HepG2 (cell line): ENCODE results near the gene RGCC. TPM values are rescaled to one million over a fixed set of nuclear protein-coding genes. Genes with fewer than 3 reads are reported as not detected.

ENCODE experiments used
- ATAC-seq: fragments of 200-7000 bp; cut with Tn5 transposase; 3 replicates; pipeline ENCODE4 v1.9.1; 2020; ENCODE audit warnings: mild to moderate bottlenecking, moderate library complexity
- BruUV-seq: library from RNA; stranded (reverse); fragments of 400-500 nt; replicated peaks from 2 replicates; lab custom pipeline; 2021; lab: Mats Ljungman, UMichigan
- CTCF ChIA-PET: fragments of 300-600 bp; formaldehyde crosslinking; extraction: SDS; loops from one replicate; lab custom pipeline; 2021; ENCODE audit warnings: low total read pairs, inconsistent platforms, low intra/inter-chr PET ratio; lab: Yijun Ruan, JAX
- POLR2A ChIA-PET: fragments of 350-600 bp; sonication (Branson Sonifier 250); formaldehyde crosslinking; loops from one replicate; lab custom pipeline; 2020; ENCODE audit warnings: antibody characterized with exemption, inconsistent platforms; lab: Yijun Ruan, JAX
- DNase-seq: peaks from one replicate; pipeline ENCODE4 v3.0.0-alpha.2; 2015; ENCODE audit warnings: low spot score
- FAIRE-seq: peaks from 3 replicates; lab custom pipeline; 2011; peaks lifted over from hg19 to GRCh38; lab: Jason Lieb, UNC
- H2AFZ ChIP-seq: one replicate; pipeline ENCODE4 v1.6.1; 2011; ENCODE audit warnings: low read length, inconsistent platforms
- H3K27ac ChIP-seq: fragments of 300-600 bp; 3 replicates; pipeline ENCODE4 v1.8.0; 2011; ENCODE audit warnings: mixed run types, mild to moderate bottlenecking, mixed read lengths, low read length, inconsistent platforms; ENCODE audit not compliant: insufficient read depth; ENCODE audit errors: extremely low read length
- H3K27me3 ChIP-seq, 2 experiments: fragments of 200-600 bp in 1 of 2; 2 replicates in 1 of 2; 3 replicates in 1 of 2; pipeline versions ENCODE4 v1.6.0 to v1.8.0; 2011; ENCODE audit warnings: low read length in 2 of 2, mild to moderate bottlenecking in 2 of 2, moderate library complexity in 2 of 2, inconsistent platforms in 1 of 2; ENCODE audit not compliant: insufficient read depth in 2 of 2, control insufficient read depth in 1 of 2
- H3K36me3 ChIP-seq, 2 experiments: fragments of 200-600 bp in 1 of 2; replicated peaks in 1 of 2; 2 replicates in 1 of 2; 3 replicates in 1 of 2; pipeline versions ENCODE4 v1.5.1 to v1.8.0; 2011; ENCODE audit warnings: low read length in 2 of 2, inconsistent platforms in 1 of 2; ENCODE audit not compliant: insufficient read depth in 2 of 2, control insufficient read depth in 1 of 2
- H3K4me1 ChIP-seq: 2 replicates; pipeline ENCODE4 v1.5.1; 2012; ENCODE audit warnings: low read length, inconsistent platforms; ENCODE audit not compliant: insufficient read depth
- H3K4me2 ChIP-seq: 2 replicates; pipeline ENCODE4 v1.6.0; 2011; ENCODE audit warnings: low read depth, low read length, inconsistent platforms
- H3K4me3 ChIP-seq, 3 experiments: fragments of 200-600 bp in 1 of 3; sonication (generic), shearing (Covaris generic) in 1 of 3; replicated peaks in 1 of 3; 2 replicates each; pipeline ENCODE4 v1.5.1; 2011 to 2016; ENCODE audit warnings: low read length in 3 of 3, inconsistent platforms in 2 of 3, low read depth in 2 of 3, mild to moderate bottlenecking in 2 of 3, control low read depth in 1 of 3, mixed read lengths in 1 of 3; ENCODE audit not compliant: insufficient read depth in 1 of 3
- H3K79me2 ChIP-seq: one replicate; pipeline ENCODE4 v1.6.1; 2011; ENCODE audit warnings: low read length, inconsistent platforms; ENCODE audit not compliant: insufficient read depth
- H3K9ac ChIP-seq: 2 replicates; pipeline ENCODE4 v1.6.0; 2011; ENCODE audit warnings: mild to moderate bottlenecking, low read depth, low read length, inconsistent platforms; ENCODE audit not compliant: insufficient read depth
- H3K9me3 ChIP-seq: 2 replicates; pipeline ENCODE4 v1.5.1; 2012; ENCODE audit warnings: mild to moderate bottlenecking, low read length
- H4K20me1 ChIP-seq: 2 replicates; pipeline ENCODE4 v1.6.0; 2011; ENCODE audit warnings: inconsistent platforms, mild to moderate bottlenecking, low read length, moderate library complexity; ENCODE audit not compliant: insufficient read depth
- CBX1 ChIP-seq: IDR thresholded peaks from one replicate; pipeline ENCODE4 v1.6.1; 2016; ENCODE audit warnings: antibody characterized with exemption, low read depth
- MAFF ChIP-seq: IDR thresholded peaks from 2 replicates; pipeline ENCODE4 v1.6.1; 2011; ENCODE audit warnings: low read depth, low read length, improper control_type of control experiment
- MAFK ChIP-seq, 2 experiments: IDR thresholded peaks in 1 of 2; conservative IDR thresholded peaks in 1 of 2; 2 replicates each; pipeline ENCODE4 v1.6.1; 2011; ENCODE audit warnings: improper control_type of control experiment in 2 of 2, low read length in 2 of 2
- RNF219 ChIP-seq: sonication (generic); formaldehyde crosslinking; IDR thresholded peaks from 2 replicates; pipeline ENCODE4 v1.5.0; 2020; ENCODE audit warnings: mild to moderate bottlenecking, missing genetic modification reagents
- TFDP2 ChIP-seq: sonication (generic); formaldehyde crosslinking; IDR thresholded peaks from 2 replicates; pipeline ENCODE4 v1.4.0; 2020; ENCODE audit warnings: missing genetic modification reagents
- ZNF333 ChIP-seq: sonication (generic); formaldehyde crosslinking; IDR thresholded peaks from 2 replicates; pipeline ENCODE4 v1.4.0; 2020; ENCODE audit warnings: mild to moderate bottlenecking, missing genetic modification reagents, borderline replicate concordance
- WGBS: methylation state at CpG from one replicate; pipeline ENCODE4 v1.1.6; 2017; ENCODE audit warnings: low lambda C conversion rate; 5-methylcytosine and 5-hydroxymethylcytosine counted together
- in situ Hi-C: cut with HindIII; loops from 2 replicates; pipeline ENCODE4 v1.10.0; 2017; ENCODE audit warnings: low pct_unique_long_range_greater_than_20kb; ENCODE audit not compliant: extremely low pct_ligation_motif_present
- intact Hi-C: fragments of 100-400 bp; cut with micrococcal nuclease; formaldehyde crosslinking; loops from one replicate; pipeline ENCODE4 v1.10.0; 2022; ENCODE audit not compliant: unreplicated experiment
- polyA plus RNA-seq, 8 experiments: library from polyadenylated mRNA; depleted of rRNA in 3 of 8; stranded (reverse) in 7 of 8; unstranded in 1 of 8; fragments of >200 nt; fragmentation: Illumina TruSeq in 4 of 8; extraction: Trizol in 4 of 8; gene quantifications; 2 replicates each; pipeline versions ENCODE4 v1.2.1 to v1.2.3, GENCODE V29; 2011 to 2016; ENCODE audit warnings: low read depth in 4 of 8, missing spikeins in 1 of 8, mixed read lengths in 1 of 8; ENCODE audit not compliant: insufficient read depth in 1 of 8
- total RNA-seq, 5 experiments: library from RNA; depleted of rRNA; stranded (reverse); fragments of >200 nt; fragmentation: Illumina TruSeq; extraction: Trizol; gene quantifications; 2 replicates each; pipeline ENCODE4 v1.2.3, GENCODE V29; 2016; ENCODE audit warnings: low read depth in 1 of 5

RGCC gene
- total and polyA plus RNA-seq, 2 of the 13 experiments (the other 11 are each of a cell fraction or from before 2014, with no cell fraction given): 0.20 to 8.4 TPM

- WGBS: 10% methylated on average over 1 of the region's 1 CpG
- Histone ChIP-seq H4K20me1 (no peaks in the 10 kb centered on the region), H3K4me1 (no peaks in the 10 kb centered on the region), H3K4me3 (no peak overlapping the region), H3K9me3 (no peaks in the 10 kb centered on the region), H3K9ac (no peak overlapping the region), H3K4me2 (no peak overlapping the region), H3K27ac (no peak overlapping the region), H2AFZ (no peak overlapping the region), H3K79me2 (no peaks in the 10 kb centered on the region), H3K36me3 (no peaks in the 10 kb centered on the region), H3K27me3 (peaks cover 0 to 4% of the 10 kb centered on the region in 2 experiments; a peak in 2 of 5 replicates)
- DNase-seq (no peak), FAIRE-seq (no peak), ATAC-seq (no peak)
- in situ Hi-C loops (no loop called here), intact Hi-C loops (no loop called here)
- ChIA-PET CTCF (no interaction called here), POLR2A (no interaction called here)
- no TSS peak for BruUV-seq
- peak; percentile 57 to 74 for TF ChIP-seq MAFK (conservative IDR thresholded peaks at IDR 0.05 in 1 of 2, IDR thresholded peaks at IDR 0.05 in 1 of 2; ENCODE audit: low read length in 2 of 2)
- TF ChIP-seq TFDP2 (CRISPR knock-in tag): no peak
- no peak for TF ChIP-seq RNF219
- TF ChIP-seq MAFF: peak; percentile 49; the same call in 1 of the 2 replicates
- no peak for TF ChIP-seq ZNF333 (CRISPR knock-in tag)
- no peak for TF ChIP-seq CBX1
These were observed 49.0 kb downstream of the RGCC start for GRCh38 chr13:41506312-41506711.
